Stomach smooth muscle (tissue), 2 donors: ENCODE data around the gene PHOSPHO1.
"Not testable (repeated sequence)": the region's sequence is repeated elsewhere in the genome, so short reads cannot be mapped to it uniquely, and the experiment has no call there.

Source experiments
- H3K27ac ChIP-seq: one replicate; pipeline ENCODE4 v1.7.0; 2013; ENCODE audit warnings: mild to moderate bottlenecking, low read length, inconsistent platforms
- H3K27me3 ChIP-seq, 2 donors: one replicate each; pipeline ENCODE4 v1.7.0; 2013; ENCODE audit warnings: low read length in 2 of 2; ENCODE audit not compliant: insufficient read depth in 2 of 2, control insufficient read depth in 1 of 2
- H3K36me3 ChIP-seq, 2 donors: one replicate each; pipeline ENCODE4 v1.7.0; 2013; ENCODE audit warnings: low read length in 2 of 2; ENCODE audit not compliant: control insufficient read depth in 2 of 2, insufficient read depth in 2 of 2
- H3K4me1 ChIP-seq: one replicate; pipeline ENCODE4 v1.7.0; 2013; ENCODE audit warnings: low read length; ENCODE audit not compliant: control insufficient read depth, insufficient read depth
- H3K4me3 ChIP-seq, 2 donors: one replicate each; pipeline ENCODE4 v1.7.0; 2013; ENCODE audit warnings: low read length in 2 of 2
- H3K9ac ChIP-seq, 2 donors: one replicate each; pipeline ENCODE4 v1.7.0; 2013; ENCODE audit warnings: low read length in 2 of 2, mild to moderate bottlenecking in 1 of 2
- H3K9me3 ChIP-seq, 2 donors: one replicate each; pipeline ENCODE4 v1.7.0; 2013; ENCODE audit warnings: low read length in 2 of 2; ENCODE audit not compliant: control insufficient read depth in 2 of 2
- donor health status: healthy.
- donor health status: Pancreatic carcinoma.

The PHOSPHO1 gene

GRCh38 chr17:49191917-49192741 is 38.5 kb downstream of the PHOSPHO1 start:
- H3K9me3 ChIP-seq = no peaks in the 10 kb centered on the region
- H3K36me3 ChIP-seq = no peaks in the 10 kb centered on the region
- peak overlapping the region; percentile 93 to 94 for H3K4me3 ChIP-seq
- H3K9ac ChIP-seq = peak overlapping the region; percentile 96 to 97
- peaks cover 12% of the 10 kb centered on the region for H3K4me1 ChIP-seq
- H3K27ac ChIP-seq = peak overlapping the region; percentile 98
- H3K27me3 ChIP-seq = no peaks in the 10 kb centered on the region

GRCh38 chr17:49191409-49191916 is 39.1 kb downstream of the PHOSPHO1 start:
- Histone ChIP-seq H3K9me3 (no peaks in the 10 kb centered on the region), H3K9ac (peak overlapping the region; percentile 96 to 97)

GRCh38 chr17:49190932-49191331 is 39.7 kb downstream of the PHOSPHO1 start:
- no peaks in the 10 kb centered on the region for H3K27me3 ChIP-seq
- no peaks in the 10 kb centered on the region for H3K36me3 ChIP-seq
- H3K4me3 ChIP-seq = no peak overlapping the region
- H3K27ac ChIP-seq = no peak overlapping the region
- H3K4me1 ChIP-seq = peaks cover 12% of the 10 kb centered on the region
- no peaks in the 10 kb centered on the region for H3K9me3 ChIP-seq
- no peak overlapping the region for H3K9ac ChIP-seq

More at GRCh38 chr17:49191409-49191916, 39.1 kb downstream of the PHOSPHO1 start:
- Histone ChIP-seq H3K4me3 (peak overlapping the region; percentile 93 to 94), H3K4me1 (peaks cover 12% of the 10 kb centered on the region), H3K27ac (peak overlapping the region; percentile 98), H3K27me3 (no peaks in the 10 kb centered on the region), H3K36me3 (no peaks in the 10 kb centered on the region)

GRCh38 chr17:49187301-49187700 is 43.3 kb downstream of the PHOSPHO1 start:
- Histone ChIP-seq H3K4me1 (peaks cover 9% of the 10 kb centered on the region), H3K4me3 (no peak overlapping the region), H3K27me3 (peaks cover 2 to 3% of the 10 kb centered on the region in 2 donors), H3K9ac (no peak overlapping the region), H3K9me3 (no peaks in the 10 kb centered on the region), H3K36me3 (no peaks in the 10 kb centered on the region), H3K27ac (no peak overlapping the region)

GRCh38 chr17:49185381-49185780 is 45.2 kb downstream of the PHOSPHO1 start:
- H3K9me3 ChIP-seq, H3K4me3 ChIP-seq, H3K9ac ChIP-seq, H3K4me1 ChIP-seq, H3K27ac ChIP-seq, H3K27me3 ChIP-seq, H3K36me3 ChIP-seq: not testable (repeated sequence)

GRCh38 chr17:49184522-49184921 is 46.1 kb downstream of the PHOSPHO1 start:
- not testable (repeated sequence) for H3K36me3 ChIP-seq, H3K4me1 ChIP-seq, H3K9me3 ChIP-seq, H3K9ac ChIP-seq, H3K4me3 ChIP-seq, H3K27me3 ChIP-seq, H3K27ac ChIP-seq

GRCh38 chr17:49183801-49184200 is 46.8 kb downstream of the PHOSPHO1 start:
- no peaks in the 10 kb centered on the region for H3K4me1 ChIP-seq
- H3K27ac ChIP-seq = no peak overlapping the region
- H3K9me3 ChIP-seq = no peaks in the 10 kb centered on the region
- no peak overlapping the region for H3K4me3 ChIP-seq
- H3K36me3 ChIP-seq = no peaks in the 10 kb centered on the region
- peaks cover 2 to 5% of the 10 kb centered on the region in 2 donors for H3K27me3 ChIP-seq
- H3K9ac ChIP-seq = no peak overlapping the region

- H3K36me3 ChIP-seq = no peaks in the 10 kb centered on the region
- H3K4me3 ChIP-seq = no peak overlapping the region
- H3K9me3 ChIP-seq = no peaks in the 10 kb centered on the region
- H3K9ac ChIP-seq = no peak overlapping the region
- no peak overlapping the region for H3K27ac ChIP-seq
- no peaks in the 10 kb centered on the region for H3K4me1 ChIP-seq
- peaks cover 2 to 5% of the 10 kb centered on the region in 2 donors for H3K27me3 ChIP-seq
Observed at GRCh38 chr17:49183341-49183740, 47.2 kb downstream of the PHOSPHO1 start.

- H3K4me1 ChIP-seq = no peaks in the 10 kb centered on the region
Observed at GRCh38 chr17:49180998-49181635, 49.5 kb downstream of the PHOSPHO1 start.

GRCh38 chr17:49180303-49180702 is 50.3 kb downstream of the PHOSPHO1 start:
- Histone ChIP-seq H3K4me3 (no peak overlapping the region), H3K9me3 (peaks cover 11 to 20% of the 10 kb centered on the region in 2 donors), H3K36me3 (no peaks in the 10 kb centered on the region), H3K9ac (no peak overlapping the region), H3K27ac (no peak overlapping the region), H3K4me1 (no peaks in the 10 kb centered on the region), H3K27me3 (peaks cover 5% of the 10 kb centered on the region in 2 donors)

More at GRCh38 chr17:49180998-49181635, 49.5 kb downstream of the PHOSPHO1 start:
- Histone ChIP-seq H3K36me3 (no peaks in the 10 kb centered on the region), H3K27ac (no peak overlapping the region), H3K4me3 (no peak overlapping the region), H3K27me3 (peaks cover 5% of the 10 kb centered on the region in 2 donors), H3K9me3 (peaks cover 7 to 13% of the 10 kb centered on the region in 2 donors), H3K9ac (no peak overlapping the region)
